Astrocyte (in vitro differentiated cells and primary cell): ENCODE results near the gene RCC2. TPM values are rescaled to one million over a fixed set of nuclear protein-coding genes. Genes with fewer than 3 reads are reported as not detected.

Experiments used
- DNase-seq: peaks from one replicate; pipeline ENCODE4 v3.0.0-alpha.2; 2010; ENCODE audit warnings: low read depth
- FAIRE-seq: peaks from 2 replicates; lab custom pipeline; 2011; peaks lifted over from hg19 to GRCh38; lab: Jason Lieb, UNC
- H2AFZ ChIP-seq: 2 replicates; pipeline ENCODE4 v1.6.0; 2012; ENCODE audit warnings: low read depth, low read length, inconsistent platforms
- H3K27ac ChIP-seq: 2 replicates; pipeline ENCODE4 v1.5.1; 2011; ENCODE audit warnings: low read depth, low read length, inconsistent platforms
- H3K27me3 ChIP-seq: 2 replicates; pipeline ENCODE4 v1.6.0; 2011; ENCODE audit warnings: low read length, inconsistent platforms; ENCODE audit not compliant: insufficient read depth
- H3K36me3 ChIP-seq: 2 replicates; pipeline ENCODE4 v1.5.1; 2011; ENCODE audit warnings: low read length, inconsistent platforms; ENCODE audit not compliant: insufficient read depth
- H3K4me1 ChIP-seq: 2 replicates; pipeline ENCODE4 v1.5.1; 2011; ENCODE audit warnings: low read length, inconsistent platforms; ENCODE audit not compliant: insufficient read depth
- H3K4me2 ChIP-seq: 2 replicates; pipeline ENCODE4 v1.6.0; 2012; ENCODE audit warnings: low read length, inconsistent platforms
- H3K4me3 ChIP-seq: 2 replicates; pipeline ENCODE4 v1.5.1; 2011; ENCODE audit warnings: low read depth, mild to moderate bottlenecking, low read length, inconsistent platforms; ENCODE audit not compliant: insufficient read depth
- H3K79me2 ChIP-seq: 2 replicates; pipeline ENCODE4 v1.6.0; 2012; ENCODE audit warnings: mild to moderate bottlenecking, low read length, inconsistent platforms; ENCODE audit not compliant: insufficient read depth
- H3K9ac ChIP-seq: 2 replicates; pipeline ENCODE4 v1.6.0; 2012; ENCODE audit warnings: mild to moderate bottlenecking, low read length, inconsistent platforms
- H3K9me3 ChIP-seq: 2 replicates; pipeline ENCODE4 v1.5.1; 2012; ENCODE audit warnings: low read depth, mild to moderate bottlenecking, low read length, inconsistent platforms; ENCODE audit not compliant: insufficient read depth
- H4K20me1 ChIP-seq: 2 replicates; pipeline ENCODE4 v1.6.0; 2012; ENCODE audit warnings: low read length, inconsistent platforms; ENCODE audit not compliant: insufficient read depth
- H3K27ac Mint-ChIP-seq: one replicate; pipeline ENCODE4 v1.8.0; 2021; ENCODE audit warnings: mild to moderate bottlenecking, mixed read lengths; ENCODE audit not compliant: unreplicated experiment
- H3K27me3 Mint-ChIP-seq: one replicate; pipeline ENCODE4 v1.8.0; 2021; ENCODE audit warnings: low read depth, mixed read lengths; ENCODE audit not compliant: unreplicated experiment
- H3K36me3 Mint-ChIP-seq: one replicate; pipeline ENCODE4 v1.8.0; 2021; ENCODE audit warnings: low read depth, mixed read lengths; ENCODE audit not compliant: unreplicated experiment
- H3K4me1 Mint-ChIP-seq: one replicate; pipeline ENCODE4 v1.8.0; 2021; ENCODE audit warnings: low read depth, mixed read lengths; ENCODE audit not compliant: unreplicated experiment
- H3K4me3 Mint-ChIP-seq: one replicate; pipeline ENCODE4 v1.8.0; 2021; ENCODE audit warnings: mild to moderate bottlenecking, moderate library complexity, mixed read lengths; ENCODE audit not compliant: unreplicated experiment
- H3K9me3 Mint-ChIP-seq: one replicate; pipeline ENCODE4 v1.8.0; 2021; ENCODE audit warnings: mild to moderate bottlenecking, mixed read lengths; ENCODE audit not compliant: unreplicated experiment
- CTCF ChIP-seq: IDR thresholded peaks from 2 replicates; pipeline ENCODE4 v1.5.1; 2011; ENCODE audit warnings: low read depth, mild to moderate bottlenecking, inconsistent platforms, low read length, moderate library complexity; ENCODE audit not compliant: insufficient read depth
- EZH2 ChIP-seq: IDR thresholded peaks from 2 replicates; pipeline ENCODE4 v1.6.1; 2012; ENCODE audit warnings: mild to moderate bottlenecking, low read length, inconsistent platforms; ENCODE audit not compliant: insufficient read depth
- total RNA-seq: library from RNA; stranded (reverse); gene quantifications from 2 replicates; pipeline ENCODE4 v1.2.1, GENCODE V29; 2021

Gene RCC2
- total RNA-seq, 1 donor from 2014 or later: 103 TPM

- DNase-seq: no peak
- no peak for TF ChIP-seq EZH2
- no peak for TF ChIP-seq CTCF
- Histone ChIP-seq H3K4me2 (no peak overlapping the region), H4K20me1 (no peaks in the 10 kb centered on the region), H3K27ac (no peak overlapping the region), H3K9ac (no peak overlapping the region), H3K79me2 (no peaks in the 10 kb centered on the region), H2AFZ (no peak overlapping the region), H3K4me3 (no peak overlapping the region), H3K36me3 (no peaks in the 10 kb centered on the region), H3K27me3 (peaks cover 16% of the 10 kb centered on the region), H3K9me3 (no peaks in the 10 kb centered on the region), H3K4me1 (no peaks in the 10 kb centered on the region)
- Mint-ChIP-seq H3K27ac (no peak overlapping the region), H3K9me3 (no peaks in the 10 kb centered on the region), H3K4me1 (peaks cover 2% of the 10 kb centered on the region), H3K4me3 (no peak overlapping the region), H3K36me3 (peaks cover 1% of the 10 kb centered on the region), H3K27me3 (peaks cover 54% of the 10 kb centered on the region)
- no peak for FAIRE-seq
These were observed 47.2 kb downstream of the RCC2 start for GRCh38 chr1:17392199-17392740.

DNA sequence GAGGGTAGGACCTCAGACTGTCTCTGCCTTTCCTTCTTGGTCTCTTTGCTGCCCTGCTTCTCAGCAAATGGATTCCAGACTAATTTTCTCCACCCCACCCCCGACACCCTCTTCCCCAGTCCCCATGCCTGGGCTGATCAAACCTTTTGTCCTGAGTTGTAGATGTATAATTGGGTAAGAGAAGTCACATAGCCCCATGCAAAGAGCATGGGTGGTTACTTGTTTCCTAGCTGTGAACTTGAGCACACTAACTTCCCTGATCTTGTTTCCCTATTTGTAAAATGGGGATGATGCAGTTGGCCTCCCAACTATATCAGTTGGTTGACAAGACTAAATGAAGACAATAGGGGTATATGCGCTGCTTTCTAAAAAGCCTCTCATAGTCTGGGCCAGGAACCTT is 58.3 kb downstream of the RCC2 start:
- Mint-ChIP-seq H3K4me3 (no peak overlapping the region), H3K4me1 (no peaks in the 10 kb centered on the region), H3K9me3 (peaks cover 14% of the 10 kb centered on the region), H3K27ac (no peak overlapping the region), H3K27me3 (peaks cover 61% of the 10 kb centered on the region), H3K36me3 (no peaks in the 10 kb centered on the region)
- no peak overlapping the region for H3K4me3 ChIP-seq
- H4K20me1 ChIP-seq: no peaks in the 10 kb centered on the region
- FAIRE-seq (no peak), DNase-seq (no peak)
- H3K27ac ChIP-seq: no peak overlapping the region
- no peaks in the 10 kb centered on the region for H3K9me3 ChIP-seq
- H3K36me3 ChIP-seq: no peaks in the 10 kb centered on the region
- no peaks in the 10 kb centered on the region for H3K4me1 ChIP-seq
- no peaks in the 10 kb centered on the region for H3K79me2 ChIP-seq
- H2AFZ ChIP-seq: no peak overlapping the region
- no peak overlapping the region for H3K9ac ChIP-seq
- no peak overlapping the region for H3K4me2 ChIP-seq
- TF ChIP-seq EZH2 (no peak), CTCF (no peak)
- peaks cover 13% of the 10 kb centered on the region for H3K27me3 ChIP-seq

- no peak overlapping the region for H3K9ac ChIP-seq
- no peak for FAIRE-seq
These were observed 62.0 kb downstream of the RCC2 start for GRCh38 chr1:17377325-17377953.

More at GRCh38 chr1:17377325-17377953, 62.0 kb downstream of the RCC2 start:
- DNase-seq: no peak
- H3K27me3 Mint-ChIP-seq: peaks cover 41% of the 10 kb centered on the region
- H3K4me3 Mint-ChIP-seq: no peak overlapping the region
- Histone ChIP-seq H4K20me1 (no peaks in the 10 kb centered on the region), H3K36me3 (no peaks in the 10 kb centered on the region), H2AFZ (no peak overlapping the region), H3K79me2 (no peaks in the 10 kb centered on the region), H3K27ac (no peak overlapping the region), H3K4me2 (no peak overlapping the region), H3K4me3 (no peak overlapping the region), H3K9me3 (no peaks in the 10 kb centered on the region), H3K27me3 (peaks cover 12% of the 10 kb centered on the region), H3K4me1 (no peaks in the 10 kb centered on the region)
- TF ChIP-seq CTCF (no peak), EZH2 (no peak)
- no peak overlapping the region for H3K27ac Mint-ChIP-seq
- H3K9me3 Mint-ChIP-seq: peaks cover 10% of the 10 kb centered on the region
- H3K4me1 Mint-ChIP-seq: no peaks in the 10 kb centered on the region
- no peaks in the 10 kb centered on the region for H3K36me3 Mint-ChIP-seq
